Measurements from ENCODE around the gene MOV10L1. TPM values are rescaled to one million over a fixed set of nuclear protein-coding genes. Genes with fewer than 3 reads are reported as not detected.

The MOV10L1 gene
- total RNA-seq (2022; extraction: Qiagen RNA extraction) = 0.03 TPM in 1 of 5 replicates, not detected in the others

DNA sequence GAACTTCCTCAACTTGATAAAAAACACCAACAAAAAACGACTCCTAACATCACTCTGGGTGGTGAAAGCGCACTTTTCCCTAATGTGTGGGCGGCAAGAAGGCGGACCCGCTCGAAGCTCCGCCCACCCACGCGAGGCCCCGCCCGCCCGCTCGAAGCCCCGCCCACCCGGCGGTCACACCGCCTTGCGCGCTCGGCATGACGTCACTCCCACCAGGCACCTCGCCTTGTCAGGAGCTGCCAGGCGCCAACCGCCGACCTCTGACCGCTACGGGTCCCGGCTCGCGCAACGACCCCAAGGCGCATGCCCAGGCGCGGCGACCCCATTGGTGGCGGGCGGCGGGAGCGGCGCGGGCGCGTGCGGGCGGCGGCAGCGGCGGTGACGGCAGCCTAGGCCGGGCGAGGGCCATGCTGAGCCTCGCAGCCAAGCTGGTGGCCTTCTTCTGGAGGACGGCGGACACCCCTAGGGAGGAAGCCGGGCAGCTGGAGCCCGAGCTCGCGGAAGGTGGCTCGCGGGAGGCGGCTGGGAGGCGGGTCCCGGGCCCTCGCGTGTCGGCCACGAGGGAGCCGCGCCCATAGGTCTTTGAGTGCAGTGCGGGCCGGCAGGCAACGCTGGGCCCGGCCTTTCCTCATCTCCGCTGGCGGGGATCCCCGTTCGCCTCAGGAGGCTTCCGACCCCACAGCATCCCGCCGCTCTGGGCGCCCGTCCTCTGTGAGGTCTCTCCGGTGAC, at the start of gene MOV10L1:
TSS of gene MOV10L1 (plus strand) at position 325 of the 730 bp plus-strand sequence. CDS start at position 408, 83 bp downstream.

DNA sequence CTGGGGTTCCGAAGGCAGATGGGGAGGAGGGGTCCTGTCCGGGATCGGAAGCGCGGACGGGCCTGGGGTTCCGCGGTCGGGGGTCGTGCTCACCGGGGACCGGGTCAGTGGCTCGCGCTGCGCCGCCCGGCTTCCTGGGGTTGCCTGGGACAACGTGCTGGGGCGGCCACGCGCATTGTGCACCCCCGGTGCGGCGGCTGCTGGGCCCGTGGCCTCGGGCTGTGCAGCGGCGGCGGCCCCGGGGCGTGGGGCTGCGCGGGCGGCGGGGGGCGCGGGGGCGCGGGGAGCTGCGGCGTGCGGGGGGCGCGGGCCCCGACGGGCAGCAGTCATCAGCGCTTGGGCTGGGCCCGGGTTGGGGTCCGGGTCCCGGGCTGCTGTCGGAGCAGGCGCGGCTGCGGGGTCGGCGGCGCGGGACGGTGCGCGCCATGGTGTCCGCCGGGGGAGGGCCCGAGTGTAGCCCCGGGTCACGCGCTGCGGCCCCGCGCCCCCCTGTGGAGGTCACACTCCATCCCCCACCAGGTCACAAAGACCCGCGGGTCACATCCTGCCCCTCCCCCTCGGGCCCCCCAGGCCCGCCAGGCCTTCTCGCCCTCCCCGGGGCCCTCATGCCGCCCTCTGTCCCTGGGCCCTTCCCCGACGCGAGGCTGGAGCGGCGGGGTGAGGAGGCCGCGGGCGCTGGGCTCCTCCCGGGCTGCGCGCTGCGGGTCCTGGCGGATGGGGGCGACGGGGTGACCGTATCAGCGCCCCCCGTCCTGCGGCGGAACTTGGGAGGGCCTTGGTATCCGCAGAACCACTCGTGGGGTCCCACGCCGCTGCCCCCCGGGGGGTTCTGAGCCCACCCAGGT, 31.5 kb upstream of the MOV10L1 start, which contains the start of gene TTLL8:
TSS of gene TTLL8 (minus strand) at position 238 of the 845 bp plus-strand sequence.

DNA sequence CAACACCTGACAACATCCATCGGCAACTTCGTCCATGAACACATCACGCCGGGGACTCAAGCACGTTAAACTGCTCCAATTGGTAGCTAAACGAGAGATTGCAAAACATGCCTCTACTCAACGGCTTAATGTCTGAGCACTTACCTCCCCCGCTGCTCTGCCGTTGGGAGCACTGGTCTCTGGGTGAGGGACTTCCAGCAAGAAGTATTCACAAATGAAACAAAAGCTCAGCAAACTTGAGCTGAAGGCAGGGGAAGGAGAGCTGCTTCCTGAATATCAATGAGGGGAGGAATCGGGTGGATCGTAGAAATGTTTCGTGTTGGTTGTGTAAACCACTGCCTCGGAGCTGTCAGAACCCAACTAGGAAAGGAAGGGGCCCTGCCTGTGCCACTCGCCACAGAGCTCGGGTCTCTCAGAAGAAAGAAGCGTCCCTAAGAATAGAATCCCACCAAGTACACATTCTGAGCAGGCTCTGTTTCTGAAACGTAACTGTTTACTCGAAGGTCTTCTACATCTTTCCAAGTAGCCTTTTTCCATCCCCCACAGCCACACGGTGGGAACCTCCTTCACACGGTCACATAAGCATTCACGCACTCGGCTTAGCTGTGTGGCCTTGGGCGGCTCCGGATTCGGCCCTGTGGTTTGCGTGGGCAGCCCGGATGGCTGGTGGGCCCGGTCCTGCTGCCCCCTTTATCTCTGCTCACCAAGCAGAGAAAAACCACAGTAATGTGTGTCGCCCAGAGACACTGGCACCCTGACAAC, 4.4 kb upstream of the MOV10L1 start, which contains the start of gene MLC1:
TSS of gene MLC1 (minus strand) at position 216 of the 762 bp plus-strand sequence. CDS start 524 bp downstream, outside the sequence.

GRCh38 chr22:50170453-50171318, 80.9 kb downstream of the MOV10L1 start, which contains the start of gene PANX2:
TSS of gene PANX2 (plus strand) at chr22:50170731. CDS start at chr22:50170731, 0 bp downstream.

GRCh38 chr22:50185375-50186087, 95.7 kb downstream of the MOV10L1 start, which contains the start of gene TRABD:
TSS of gene TRABD (plus strand) at chr22:50185913. CDS start at chr22:50193061, 7,148 bp downstream.

DNA sequence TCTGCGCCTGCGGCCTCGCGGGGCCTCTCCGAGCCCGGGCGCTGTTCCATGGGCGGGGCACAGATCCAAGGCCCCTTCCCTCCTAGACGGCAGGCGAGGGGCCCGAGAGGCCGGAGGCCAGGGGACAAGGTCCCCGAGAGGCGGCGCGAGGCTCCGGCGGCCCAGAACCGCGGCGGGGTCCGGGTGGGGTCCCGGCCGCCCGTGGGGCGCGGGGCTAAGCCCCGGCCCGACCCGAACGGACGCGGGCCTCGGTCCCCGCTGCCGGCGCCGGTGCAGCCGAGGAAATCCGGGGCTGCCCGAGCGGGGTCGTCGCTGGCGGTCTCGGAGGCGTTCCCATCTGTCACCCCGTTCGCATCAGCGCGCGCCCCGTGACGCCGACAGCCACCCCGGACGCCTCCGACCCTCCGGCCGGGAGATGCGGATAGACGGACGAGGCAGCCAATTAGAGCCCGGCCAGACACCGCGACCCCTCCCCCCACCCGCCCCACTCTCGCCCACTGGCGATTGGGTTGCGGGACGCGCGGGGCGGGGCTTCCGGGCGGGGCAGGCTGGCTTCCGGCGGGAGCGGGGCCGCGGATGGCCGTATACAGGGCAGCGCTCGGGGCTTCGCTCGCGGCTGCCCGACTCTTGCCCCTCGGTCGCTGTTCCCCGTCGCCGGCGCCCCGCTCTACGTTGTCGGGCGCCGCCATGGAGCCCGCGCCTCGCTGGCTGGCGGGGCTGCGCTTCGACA, 110.8 kb downstream of the MOV10L1 start, which contains the start of gene SELENOO:
TSS of gene SELENOO (plus strand) at position 551 of the 730 bp plus-strand sequence. CDS start at position 577, 26 bp downstream.

Other genes with a start within 250 kb of the MOV10L1 start
- gene ZBED4, start 236.2 kb upstream of the MOV10L1 start, total RNA-seq (2022; extraction: Qiagen RNA extraction) = 9.0 to 14.3 TPM (median 11.9 TPM) in 5 replicates
- gene ALG12, start 171.6 kb upstream of the MOV10L1 start, total RNA-seq (2022; extraction: Qiagen RNA extraction) = 7.5 to 13.8 TPM (median 10.1 TPM) in 5 replicates
- gene CRELD2, start 171.4 kb upstream of the MOV10L1 start, total RNA-seq (2022; extraction: Qiagen RNA extraction) = 22.4 to 28.9 TPM (median 28.0 TPM) in 5 replicates
- 47.7 to 76.4 TPM (median 72.4 TPM) in 5 replicates for gene PIM3, start 129.2 kb upstream of the MOV10L1 start, total RNA-seq (2022; extraction: Qiagen RNA extraction)
- 0.05 to 0.06 TPM in 2 of 5 replicates, not detected in the others for gene IL17REL, start 77.2 kb upstream of the MOV10L1 start, total RNA-seq (2022; extraction: Qiagen RNA extraction)
- not detected in 5 replicates for gene TTLL8, start 31.7 kb upstream of the MOV10L1 start, total RNA-seq (2022; extraction: Qiagen RNA extraction)
- 0.02 TPM in 1 of 5 replicates, not detected in the others for gene MLC1, start 4.6 kb upstream of the MOV10L1 start, total RNA-seq (2022; extraction: Qiagen RNA extraction)
- gene PANX2, start 80.7 kb downstream of the MOV10L1 start, total RNA-seq (2022; extraction: Qiagen RNA extraction) = 5.0 to 5.8 TPM (median 5.5 TPM) in 5 replicates
- gene TRABD, start 95.9 kb downstream of the MOV10L1 start, total RNA-seq (2022; extraction: Qiagen RNA extraction) = 24.5 to 36.3 TPM (median 35.2 TPM) in 5 replicates
- 16.1 to 20.4 TPM (median 19.0 TPM) in 5 replicates for gene SELENOO, start 111.0 kb downstream of the MOV10L1 start, total RNA-seq (2022; extraction: Qiagen RNA extraction)
- gene TUBGCP6, start 155.0 kb downstream of the MOV10L1 start, total RNA-seq (2022; extraction: Qiagen RNA extraction) = 8.3 to 10.8 TPM (median 9.3 TPM) in 5 replicates
- 8.5 to 11.5 TPM (median 11.1 TPM) in 5 replicates for gene HDAC10, start 161.3 kb downstream of the MOV10L1 start, total RNA-seq (2022; extraction: Qiagen RNA extraction)
- 21.1 to 25.9 TPM (median 24.1 TPM) in 5 replicates for gene MAPK12, start 171.7 kb downstream of the MOV10L1 start, total RNA-seq (2022; extraction: Qiagen RNA extraction)
- gene MAPK11, start 180.4 kb downstream of the MOV10L1 start, total RNA-seq (2022; extraction: Qiagen RNA extraction) = 5.9 to 7.3 TPM (median 6.9 TPM) in 5 replicates
- gene PLXNB2, start 217.6 kb downstream of the MOV10L1 start, total RNA-seq (2022; extraction: Qiagen RNA extraction) = 101 to 122 TPM (median 108 TPM) in 5 replicates
- 2.0 to 3.7 TPM (median 2.8 TPM) in 5 replicates for gene DENND6B, start 237.0 kb downstream of the MOV10L1 start, total RNA-seq (2022; extraction: Qiagen RNA extraction)